Stimulated activated CD8-positive, alpha-beta memory T cell treated with anti-CD3 and anti-CD28 coated beads, Interleukin-15, amount 100 ng/mL, for 24 hours (primary cell): ENCODE results near the gene SCYGR4.
"Not testable (repeated sequence)": the region's sequence is repeated elsewhere in the genome, so short reads cannot be mapped to it uniquely, and the experiment has no call there.

Source experiments
- DNase-seq: peaks from one replicate; pipeline ENCODE4 v3.0.0-alpha.2; 2020; ENCODE audit warnings: low read depth

Gene SCYGR4, protein sequence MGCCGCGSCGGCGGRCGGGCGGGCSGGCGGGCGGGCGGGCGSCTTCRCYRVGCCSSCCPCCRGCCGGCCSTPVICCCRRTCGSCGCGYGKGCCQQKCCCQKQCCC

GRCh38 chr2:227617316-227618230 lies at the start of gene SCYGR4:
TSS of gene SCYGR4 (plus strand) at chr2:227617498. CDS start at chr2:227617498, 0 bp downstream.
- no peak for DNase-seq

- no peak for DNase-seq
Observed at GRCh38 chr2:227568852-227569169, 48.5 kb upstream of the SCYGR4 start.

- no peak for DNase-seq
Observed at GRCh38 chr2:227570615-227571014, 46.7 kb upstream of the SCYGR4 start.

DNA sequence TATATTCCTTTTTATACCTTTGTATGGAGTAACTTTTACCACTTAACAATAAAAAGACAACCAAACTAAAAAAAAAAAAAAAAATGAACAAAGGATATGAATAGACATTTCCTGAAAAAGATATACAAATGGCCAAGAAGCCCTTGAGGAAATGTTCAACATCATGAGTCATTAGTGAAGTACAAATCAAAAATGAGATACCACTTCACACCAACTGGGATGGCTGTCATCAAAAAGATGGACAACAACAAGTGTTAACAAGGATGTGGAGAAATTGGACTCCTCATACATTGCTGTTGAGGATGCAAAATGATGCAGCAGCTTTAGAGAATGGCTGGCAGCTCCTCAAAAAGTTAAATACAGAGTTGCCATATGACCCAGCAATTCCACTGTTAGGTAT lies 41.2 kb upstream of the SCYGR4 start:
- no peak for DNase-seq

DNA sequence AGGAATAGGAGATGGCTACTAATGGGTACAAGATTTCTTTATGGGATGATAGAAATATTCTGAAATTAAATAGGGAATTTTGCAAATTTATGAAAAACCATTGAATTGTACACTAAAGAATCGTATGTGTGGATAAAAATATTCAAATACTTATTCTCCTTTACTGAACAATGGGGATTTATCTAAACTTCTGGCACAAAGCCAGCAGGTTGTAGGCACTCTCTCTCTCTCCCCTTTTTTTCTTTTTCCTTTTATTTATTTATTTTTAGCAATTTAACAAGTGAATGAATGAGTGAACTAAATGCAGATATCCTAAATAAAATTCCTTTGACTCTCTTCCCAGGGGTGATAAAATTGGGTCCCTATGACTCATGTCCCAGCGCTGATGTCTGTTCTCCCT lies 40.5 kb upstream of the SCYGR4 start:
- no peak for DNase-seq

DNA sequence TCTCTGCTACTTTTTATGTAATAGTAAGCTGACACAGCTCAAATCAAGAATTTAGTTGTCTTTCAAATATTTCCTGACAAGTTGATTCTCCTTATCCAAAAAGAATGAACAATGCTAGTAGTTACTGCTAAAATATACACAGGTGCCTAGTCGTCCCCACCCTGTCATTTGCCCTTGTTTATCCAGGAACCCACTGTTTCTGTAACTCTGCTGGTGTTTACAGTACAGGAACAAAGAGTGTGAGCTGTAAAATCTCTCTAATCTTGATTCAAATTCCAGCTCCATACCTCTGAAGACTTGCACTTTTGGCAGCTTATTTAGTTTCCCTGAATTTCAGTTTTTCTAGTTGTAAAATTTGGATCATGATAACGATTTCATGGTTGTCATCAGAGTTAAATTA lies 39.7 kb upstream of the SCYGR4 start:
- no peak for DNase-seq

GRCh38 chr2:227578642-227579041 lies 38.7 kb upstream of the SCYGR4 start:
- no peak for DNase-seq

- no peak for DNase-seq
Observed at GRCh38 chr2:227579791-227580190, 37.5 kb upstream of the SCYGR4 start.

DNA sequence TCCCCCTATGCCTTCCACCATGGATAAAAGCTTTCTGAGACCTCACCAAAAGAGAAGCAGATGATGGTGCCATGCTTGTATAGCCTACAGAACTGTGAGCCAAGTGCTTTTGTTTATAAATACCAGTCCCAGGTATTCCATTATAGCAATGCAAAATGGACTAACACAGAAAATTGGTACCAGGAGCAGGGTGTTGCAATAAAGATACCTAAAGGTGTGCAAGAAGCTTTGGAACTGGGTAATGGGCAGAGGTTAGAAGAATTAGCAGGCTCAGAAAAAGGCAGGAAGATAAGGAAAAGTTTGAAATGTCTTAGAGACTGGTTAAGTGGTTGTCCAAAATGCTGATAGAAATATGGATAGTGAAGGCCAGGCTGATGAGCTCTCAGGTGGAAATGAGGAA lies 34.9 kb upstream of the SCYGR4 start:
- no peak for DNase-seq

DNA sequence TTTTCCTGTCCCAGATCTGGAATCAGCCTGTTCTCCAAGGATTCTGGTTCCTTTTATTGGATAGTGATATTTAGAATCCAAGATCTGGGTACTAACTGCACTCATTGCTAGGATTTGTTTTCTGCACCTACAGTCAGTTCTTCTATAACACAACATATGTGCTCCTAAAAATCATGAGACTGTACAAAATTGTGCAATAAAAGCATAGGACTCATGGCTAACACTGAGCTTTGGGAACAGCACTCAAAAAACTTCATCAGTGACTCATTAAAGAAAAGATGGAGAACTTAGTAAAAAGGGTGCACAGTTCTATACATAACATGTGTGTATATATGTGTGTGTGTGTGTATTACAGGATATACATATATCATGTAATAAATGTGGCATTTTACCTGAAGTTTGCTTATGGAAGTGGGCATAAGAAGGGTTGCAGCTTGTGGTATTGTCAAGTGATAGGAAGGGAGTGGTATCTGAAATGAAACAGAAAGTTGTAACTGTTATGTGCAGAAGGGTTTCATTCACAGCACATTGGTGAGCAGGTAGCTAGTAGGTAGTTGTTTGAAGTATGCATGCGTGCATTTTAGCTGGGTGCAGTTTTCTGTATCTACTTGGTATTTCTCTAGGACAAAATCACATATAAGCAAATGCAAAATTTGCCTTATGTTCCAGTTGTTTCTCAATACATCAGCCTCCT lies 24.5 kb upstream of the SCYGR4 start:
- no peak for DNase-seq

DNA sequence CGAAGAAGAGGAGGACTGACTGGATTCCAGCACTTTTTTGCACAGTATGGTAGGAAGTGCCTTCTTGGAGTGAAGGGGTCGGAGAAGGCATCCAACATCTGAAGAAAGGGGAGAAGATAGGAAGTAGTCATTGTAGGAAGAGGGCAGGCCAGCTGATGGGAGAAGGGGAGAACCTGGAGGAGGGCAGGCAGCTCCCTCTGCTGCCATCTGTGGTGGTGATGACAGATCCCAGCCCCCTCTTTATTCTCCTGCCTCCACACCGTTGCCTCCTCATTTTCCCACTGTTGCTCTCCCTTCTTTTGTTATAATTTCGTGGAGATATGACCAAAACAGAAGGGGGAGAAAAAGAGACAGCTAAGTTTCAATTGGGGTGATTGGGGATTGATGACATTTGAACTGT lies 21.5 kb upstream of the SCYGR4 start:
- no peak for DNase-seq

GRCh38 chr2:227597036-227597435 lies 20.3 kb upstream of the SCYGR4 start:
- DNase-seq, result no peak

GRCh38 chr2:227597998-227598397 lies 19.3 kb upstream of the SCYGR4 start:
- DNase-seq, result no peak

DNA sequence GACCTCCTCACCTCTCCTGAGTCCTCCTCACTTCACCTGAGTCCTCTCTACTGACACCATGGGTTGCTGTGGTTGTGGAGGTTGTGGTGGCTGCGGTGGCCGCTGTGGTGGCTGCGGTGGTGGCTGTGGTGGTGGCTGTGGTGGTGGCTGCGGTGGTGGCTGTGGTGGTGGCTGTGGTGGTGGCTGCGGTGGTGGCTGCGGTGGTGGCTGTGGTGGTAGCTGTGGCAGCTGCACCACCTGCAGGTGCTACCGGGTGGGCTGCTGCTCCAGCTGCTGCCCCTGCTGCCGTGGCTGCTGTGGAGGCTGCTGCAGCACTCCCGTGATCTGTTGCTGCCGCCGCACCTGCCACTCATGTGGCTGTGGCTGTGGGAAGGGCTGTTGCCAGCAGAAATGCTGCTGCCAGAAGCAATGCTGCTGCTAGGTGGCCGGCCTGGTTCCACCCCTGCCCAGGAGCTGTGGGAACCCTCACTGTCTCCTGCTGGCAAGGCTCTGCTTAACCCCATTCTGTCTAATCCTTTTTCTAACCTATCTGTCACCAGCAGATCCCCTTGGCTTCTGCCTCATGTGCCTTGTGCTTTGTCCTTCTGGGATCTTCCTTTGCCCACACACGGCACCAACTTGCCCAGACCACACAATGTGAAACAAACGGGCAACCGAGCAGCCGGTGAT lies 18.3 kb upstream of the SCYGR4 start, which contains the start of gene SCYGR2:
Gene SCYGR2, plus strand, starts transcription at position 59 of the 669 bp plus-strand sequence. Its CDS starts 0 bp downstream, at position 59.
- DNase-seq, result not testable (repeated sequence)

GRCh38 chr2:227602358-227602757 lies 14.9 kb upstream of the SCYGR4 start:
- no peak for DNase-seq

- DNase-seq, result no peak
Observed at GRCh38 chr2:227606476-227606875, 10.8 kb upstream of the SCYGR4 start.

DNA sequence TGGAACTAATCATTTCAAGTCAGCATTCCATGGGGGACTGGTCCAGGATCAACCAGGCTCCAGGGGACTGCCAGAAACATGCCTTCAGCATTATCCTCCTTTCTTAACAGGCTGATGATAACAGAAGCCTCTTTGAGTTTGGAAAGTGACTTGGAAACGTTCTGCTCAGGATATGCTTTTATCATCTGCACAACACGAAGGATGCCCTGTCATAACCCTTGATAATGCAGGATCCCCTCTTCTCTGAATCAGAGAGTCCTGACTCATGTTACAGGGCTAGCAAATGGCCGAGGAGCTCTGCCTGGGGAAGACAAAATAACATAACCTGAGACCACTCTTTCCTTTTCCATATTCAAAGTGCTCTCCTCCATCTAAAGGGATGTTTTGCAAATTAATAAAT lies 9.4 kb upstream of the SCYGR4 start:
- DNase-seq, result no peak

GRCh38 chr2:227608561-227609338 lies 8.5 kb upstream of the SCYGR4 start:
- DNase-seq, result no peak

DNA sequence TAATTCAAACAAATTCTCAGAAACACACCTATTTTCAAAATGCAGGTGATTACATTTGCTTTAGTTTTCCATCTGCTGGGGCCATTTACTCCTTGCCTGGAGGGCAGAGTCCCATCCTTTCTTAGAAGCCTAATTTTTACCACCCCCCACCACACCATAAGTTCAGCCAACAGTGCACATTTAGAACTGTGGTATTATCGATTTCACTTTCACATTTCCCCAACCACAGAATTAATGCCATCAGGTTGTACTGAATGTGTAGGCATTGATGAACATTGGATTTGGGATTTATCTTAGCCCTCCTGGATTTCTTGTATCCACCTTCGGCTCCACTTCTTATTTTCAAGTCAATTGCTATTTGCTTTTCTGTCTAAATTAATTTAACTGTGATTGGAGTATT lies 7.2 kb upstream of the SCYGR4 start:
- DNase-seq, result no peak

GRCh38 chr2:227612546-227613271 lies 4.6 kb upstream of the SCYGR4 start:
- no peak for DNase-seq

- DNase-seq, result no peak
Observed at GRCh38 chr2:227613272-227613660, 4.0 kb upstream of the SCYGR4 start.
